HepG2 (cell line): ENCODE data around the gene TMEM266. TPM values are rescaled to one million over a fixed set of nuclear protein-coding genes. Genes with fewer than 3 reads are reported as not detected.

Experiments used
- ATAC-seq: fragments of 200-7000 bp; cut with Tn5 transposase; 3 replicates; pipeline ENCODE4 v1.9.1; 2020; ENCODE audit warnings: mild to moderate bottlenecking, moderate library complexity
- BruUV-seq: library from RNA; stranded (reverse); fragments of 400-500 nt; replicated peaks from 2 replicates; lab custom pipeline; 2021; lab: Mats Ljungman, UMichigan
- CTCF ChIA-PET: fragments of 300-600 bp; formaldehyde crosslinking; extraction: SDS; loops from one replicate; lab custom pipeline; 2021; ENCODE audit warnings: low total read pairs, inconsistent platforms, low intra/inter-chr PET ratio; lab: Yijun Ruan, JAX
- POLR2A ChIA-PET: fragments of 350-600 bp; sonication (Branson Sonifier 250); formaldehyde crosslinking; loops from one replicate; lab custom pipeline; 2020; ENCODE audit warnings: antibody characterized with exemption, inconsistent platforms; lab: Yijun Ruan, JAX
- DNase-seq: peaks from one replicate; pipeline ENCODE4 v3.0.0-alpha.2; 2015; ENCODE audit warnings: low spot score
- FAIRE-seq: peaks from 3 replicates; lab custom pipeline; 2011; peaks lifted over from hg19 to GRCh38; lab: Jason Lieb, UNC
- H2AFZ ChIP-seq: one replicate; pipeline ENCODE4 v1.6.1; 2011; ENCODE audit warnings: low read length, inconsistent platforms
- H3K27ac ChIP-seq: fragments of 300-600 bp; 3 replicates; pipeline ENCODE4 v1.8.0; 2011; ENCODE audit warnings: mixed run types, mild to moderate bottlenecking, mixed read lengths, low read length, inconsistent platforms; ENCODE audit not compliant: insufficient read depth; ENCODE audit errors: extremely low read length
- H3K27me3 ChIP-seq, 2 experiments: fragments of 200-600 bp in 1 of 2; 2 replicates in 1 of 2; 3 replicates in 1 of 2; pipeline versions ENCODE4 v1.6.0 to v1.8.0; 2011; ENCODE audit warnings: low read length in 2 of 2, mild to moderate bottlenecking in 2 of 2, moderate library complexity in 2 of 2, inconsistent platforms in 1 of 2; ENCODE audit not compliant: insufficient read depth in 2 of 2, control insufficient read depth in 1 of 2
- H3K36me3 ChIP-seq, 2 experiments: fragments of 200-600 bp in 1 of 2; replicated peaks in 1 of 2; 2 replicates in 1 of 2; 3 replicates in 1 of 2; pipeline versions ENCODE4 v1.5.1 to v1.8.0; 2011; ENCODE audit warnings: low read length in 2 of 2, inconsistent platforms in 1 of 2; ENCODE audit not compliant: insufficient read depth in 2 of 2, control insufficient read depth in 1 of 2
- H3K4me1 ChIP-seq: 2 replicates; pipeline ENCODE4 v1.5.1; 2012; ENCODE audit warnings: low read length, inconsistent platforms; ENCODE audit not compliant: insufficient read depth
- H3K4me2 ChIP-seq: 2 replicates; pipeline ENCODE4 v1.6.0; 2011; ENCODE audit warnings: low read depth, low read length, inconsistent platforms
- H3K4me3 ChIP-seq, 3 experiments: fragments of 200-600 bp in 1 of 3; sonication (generic), shearing (Covaris generic) in 1 of 3; replicated peaks in 1 of 3; 2 replicates each; pipeline ENCODE4 v1.5.1; 2011 to 2016; ENCODE audit warnings: low read length in 3 of 3, inconsistent platforms in 2 of 3, low read depth in 2 of 3, mild to moderate bottlenecking in 2 of 3, control low read depth in 1 of 3, mixed read lengths in 1 of 3; ENCODE audit not compliant: insufficient read depth in 1 of 3
- H3K79me2 ChIP-seq: one replicate; pipeline ENCODE4 v1.6.1; 2011; ENCODE audit warnings: low read length, inconsistent platforms; ENCODE audit not compliant: insufficient read depth
- H3K9ac ChIP-seq: 2 replicates; pipeline ENCODE4 v1.6.0; 2011; ENCODE audit warnings: mild to moderate bottlenecking, low read depth, low read length, inconsistent platforms; ENCODE audit not compliant: insufficient read depth
- H3K9me3 ChIP-seq: 2 replicates; pipeline ENCODE4 v1.5.1; 2012; ENCODE audit warnings: mild to moderate bottlenecking, low read length
- H4K20me1 ChIP-seq: 2 replicates; pipeline ENCODE4 v1.6.0; 2011; ENCODE audit warnings: inconsistent platforms, mild to moderate bottlenecking, low read length, moderate library complexity; ENCODE audit not compliant: insufficient read depth
- E2F2 ChIP-seq: sonication (generic); formaldehyde crosslinking; IDR thresholded peaks from 2 replicates; pipeline ENCODE4 v1.4.0; 2020; ENCODE audit warnings: missing genetic modification reagents, borderline replicate concordance
- FOXK1 ChIP-seq: sonication (generic); formaldehyde crosslinking; IDR thresholded peaks from 2 replicates; pipeline ENCODE4 v1.4.0; 2020; ENCODE audit warnings: low read depth, missing genetic modification reagents, borderline replicate concordance
- GABPB1 ChIP-seq: IDR thresholded peaks from 2 replicates; pipeline ENCODE4 v1.6.1; 2016; ENCODE audit warnings: mild to moderate bottlenecking, missing genetic modification reagents, moderate library complexity, missing compliant biosample characterization
- HNRNPLL ChIP-seq: fragments of 200-400 bp; formaldehyde crosslinking; IDR thresholded peaks from 2 replicates; pipeline ENCODE4 v1.6.1; 2017; ENCODE audit warnings: mild to moderate bottlenecking, low read depth, low read length; ENCODE audit not compliant: poor library complexity, severe bottlenecking
- MBD4 ChIP-seq: IDR thresholded peaks from 2 replicates; pipeline ENCODE4 v1.6.1; 2012; ENCODE audit warnings: low read length, inconsistent platforms, borderline replicate concordance
- TBL1XR1 ChIP-seq: fragments of 150-350 bp; IDR thresholded peaks from 2 replicates; pipeline ENCODE4 v1.6.1; 2014; ENCODE audit warnings: borderline replicate concordance, low read length; ENCODE audit not compliant: partially characterized antibody
- ZNF10 ChIP-seq: sonication (generic); formaldehyde crosslinking; IDR thresholded peaks from 2 replicates; pipeline ENCODE4 v1.4.0; 2020; ENCODE audit warnings: mild to moderate bottlenecking, low read depth, missing genetic modification reagents, borderline replicate concordance
- ZNF180 ChIP-seq: sonication (generic); formaldehyde crosslinking; IDR thresholded peaks from 2 replicates; pipeline ENCODE4 v1.4.0; 2020; ENCODE audit warnings: low read depth, missing genetic modification reagents, borderline replicate concordance
- ZNF331 ChIP-seq: sonication (generic); formaldehyde crosslinking; IDR thresholded peaks from 2 replicates; pipeline ENCODE4 v1.4.0; 2020; ENCODE audit warnings: missing genetic modification reagents
- ZNF605 ChIP-seq: sonication (generic); formaldehyde crosslinking; IDR thresholded peaks from 2 replicates; pipeline ENCODE4 v1.8.0; 2022; ENCODE audit warnings: mild to moderate bottlenecking, missing genetic modification reagents
- ZNF644 ChIP-seq: IDR thresholded peaks from 2 replicates; pipeline ENCODE4 v1.6.1; 2016; ENCODE audit warnings: low read depth
- WGBS: methylation state at CpG from one replicate; pipeline ENCODE4 v1.1.6; 2017; ENCODE audit warnings: low lambda C conversion rate; 5-methylcytosine and 5-hydroxymethylcytosine counted together
- in situ Hi-C: cut with HindIII; loops from 2 replicates; pipeline ENCODE4 v1.10.0; 2017; ENCODE audit warnings: low pct_unique_long_range_greater_than_20kb; ENCODE audit not compliant: extremely low pct_ligation_motif_present
- intact Hi-C: fragments of 100-400 bp; cut with micrococcal nuclease; formaldehyde crosslinking; loops from one replicate; pipeline ENCODE4 v1.10.0; 2022; ENCODE audit not compliant: unreplicated experiment
- polyA plus RNA-seq, 8 experiments: library from polyadenylated mRNA; depleted of rRNA in 3 of 8; stranded (reverse) in 7 of 8; unstranded in 1 of 8; fragments of >200 nt; fragmentation: Illumina TruSeq in 4 of 8; extraction: Trizol in 4 of 8; gene quantifications; 2 replicates each; pipeline versions ENCODE4 v1.2.1 to v1.2.3, GENCODE V29; 2011 to 2016; ENCODE audit warnings: low read depth in 4 of 8, missing spikeins in 1 of 8, mixed read lengths in 1 of 8; ENCODE audit not compliant: insufficient read depth in 1 of 8
- total RNA-seq, 5 experiments: library from RNA; depleted of rRNA; stranded (reverse); fragments of >200 nt; fragmentation: Illumina TruSeq; extraction: Trizol; gene quantifications; 2 replicates each; pipeline ENCODE4 v1.2.3, GENCODE V29; 2016; ENCODE audit warnings: low read depth in 1 of 5

Gene TMEM266
- total and polyA plus RNA-seq, 2 of the 13 experiments (the other 11 are each of a cell fraction or from before 2014, with no cell fraction given): 0.04 TPM; not detected in 1

GRCh38 chr15:76217029-76217881 lies 157.5 kb downstream of the TMEM266 start (continued):
- TF ChIP-seq ZNF10 (CRISPR knock-in tag): no peak
- TF ChIP-seq MBD4: no peak

GRCh38 chr15:76217882-76218217 lies 158.1 kb downstream of the TMEM266 start:
- in situ Hi-C loops: no loop called here
- ATAC-seq (no peak), FAIRE-seq (no peak), DNase-seq (no peak)
- ChIA-PET POLR2A (interaction anchor here (1.4 to 1.7 kb wide), 2 partner anchors 11 to 93 kb away, joined by 3 read pairs; partner anchors contain the start of gene ETFA), CTCF (no interaction called here)
- H3K36me3 ChIP-seq: peaks cover 26 to 60% of the 10 kb centered on the region in 2 experiments
- BruUV-seq: no TSS peak
- intact Hi-C loops: no loop called here
- H4K20me1 ChIP-seq: 0 out of 2 replicates have a peak, but pooled peaks cover 4% of the 10 kb centered on the region
- no peaks in the 10 kb centered on the region for H3K9me3 ChIP-seq
- H3K27ac ChIP-seq: no peak overlapping the region
- H3K27me3 ChIP-seq: no peaks in the 10 kb centered on the region
- TF ChIP-seq GABPB1 (CRISPR knock-in tag): no peak
- TF ChIP-seq ZNF331: no peak
- no peak for TF ChIP-seq ZNF180 (CRISPR knock-in tag)
- TF ChIP-seq HNRNPLL: no peak
- no peak for TF ChIP-seq ZNF605 (CRISPR knock-in tag)
- no peak for TF ChIP-seq FOXK1 (CRISPR knock-in tag)
- no peak for TF ChIP-seq E2F2 (CRISPR knock-in tag)
- no peak for TF ChIP-seq ZNF644 (CRISPR knock-in tag)
- TF ChIP-seq TBL1XR1: no peak
- H2AFZ ChIP-seq: no peak overlapping the region
- 97% methylated on average over 5 of the region's 5 CpGs for WGBS
- H3K4me2 ChIP-seq: no peak overlapping the region
- H3K4me1 ChIP-seq: no peaks in the 10 kb centered on the region
- H3K9ac ChIP-seq: no peak overlapping the region
- H3K79me2 ChIP-seq: no peaks in the 10 kb centered on the region
- H3K4me3 ChIP-seq: no peak overlapping the region
